Measurements from ENCODE around the gene PRSS36. TPM values are rescaled to one million over a fixed set of nuclear protein-coding genes. Genes with fewer than 3 reads are reported as not detected.
A peak's percentile ranks its signal among the peaks of the same experiment; 100 is the strongest.

Gene PRSS36
- total RNA-seq, 2 donors from 2014 or later: 4.3 to 4.7 TPM

DNA sequence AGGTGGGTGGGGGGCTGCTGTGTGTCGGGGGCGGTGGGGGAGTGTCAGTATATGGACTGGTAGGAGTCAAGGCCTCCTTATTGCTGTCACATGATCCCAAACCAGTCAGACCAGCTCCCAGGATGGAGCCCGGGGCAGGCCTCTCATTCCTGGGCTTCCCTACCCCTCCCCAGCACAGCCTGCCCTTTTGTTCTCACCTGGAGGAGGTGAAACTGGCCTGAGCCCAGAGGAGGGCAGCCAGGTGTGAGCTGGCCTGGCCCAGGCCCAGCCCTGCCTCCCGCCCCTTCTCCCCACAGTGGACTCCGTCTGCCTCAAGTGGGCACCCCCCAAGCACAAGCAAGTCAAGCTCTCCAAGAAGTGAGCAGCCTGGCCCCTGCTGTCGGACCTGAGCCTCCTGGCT lies 19.0 kb downstream of the PRSS36 start:
- WGBS: 50% methylated on average over 6 of the region's 6 CpGs
- Histone ChIP-seq H3K4me1 (replicated peaks) (peaks cover 35% of the 10 kb centered on the region), H3K4me3 (no peak overlapping the region), H3K27ac (peak overlapping the region; percentile 92 to 94), H3K27me3 (replicated peaks; ENCODE audit: insufficient read depth) (no peaks in the 10 kb centered on the region), H3K9me3 (no peaks in the 10 kb centered on the region), H3K36me3 (peaks cover 0 to 4% of the 10 kb centered on the region in 2 donors)
- TF ChIP-seq, protein P1, sequence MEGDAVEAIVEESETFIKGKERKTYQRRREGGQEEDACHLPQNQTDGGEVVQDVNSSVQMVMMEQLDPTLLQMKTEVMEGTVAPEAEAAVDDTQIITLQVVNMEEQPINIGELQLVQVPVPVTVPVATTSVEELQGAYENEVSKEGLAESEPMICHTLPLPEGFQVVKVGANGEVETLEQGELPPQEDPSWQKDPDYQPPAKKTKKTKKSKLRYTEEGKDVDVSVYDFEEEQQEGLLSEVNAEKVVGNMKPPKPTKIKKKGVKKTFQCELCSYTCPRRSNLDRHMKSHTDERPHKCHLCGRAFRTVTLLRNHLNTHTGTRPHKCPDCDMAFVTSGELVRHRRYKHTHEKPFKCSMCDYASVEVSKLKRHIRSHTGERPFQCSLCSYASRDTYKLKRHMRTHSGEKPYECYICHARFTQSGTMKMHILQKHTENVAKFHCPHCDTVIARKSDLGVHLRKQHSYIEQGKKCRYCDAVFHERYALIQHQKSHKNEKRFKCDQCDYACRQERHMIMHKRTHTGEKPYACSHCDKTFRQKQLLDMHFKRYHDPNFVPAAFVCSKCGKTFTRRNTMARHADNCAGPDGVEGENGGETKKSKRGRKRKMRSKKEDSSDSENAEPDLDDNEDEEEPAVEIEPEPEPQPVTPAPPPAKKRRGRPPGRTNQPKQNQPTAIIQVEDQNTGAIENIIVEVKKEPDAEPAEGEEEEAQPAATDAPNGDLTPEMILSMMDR (IDR thresholded peaks at IDR 0.05): no peak
- TF ChIP-seq POLR2A (IDR thresholded peaks at IDR 0.05): no peak
- peak; percentile 82 for TF ChIP-seq POLR2AphosphoS5 (IDR thresholded peaks at IDR 0.05)
- intact Hi-C loops (cut with DNase I): no loop called here
- DNase-seq (ENCODE audit: low spot score): peak; percentile 91

DNA sequence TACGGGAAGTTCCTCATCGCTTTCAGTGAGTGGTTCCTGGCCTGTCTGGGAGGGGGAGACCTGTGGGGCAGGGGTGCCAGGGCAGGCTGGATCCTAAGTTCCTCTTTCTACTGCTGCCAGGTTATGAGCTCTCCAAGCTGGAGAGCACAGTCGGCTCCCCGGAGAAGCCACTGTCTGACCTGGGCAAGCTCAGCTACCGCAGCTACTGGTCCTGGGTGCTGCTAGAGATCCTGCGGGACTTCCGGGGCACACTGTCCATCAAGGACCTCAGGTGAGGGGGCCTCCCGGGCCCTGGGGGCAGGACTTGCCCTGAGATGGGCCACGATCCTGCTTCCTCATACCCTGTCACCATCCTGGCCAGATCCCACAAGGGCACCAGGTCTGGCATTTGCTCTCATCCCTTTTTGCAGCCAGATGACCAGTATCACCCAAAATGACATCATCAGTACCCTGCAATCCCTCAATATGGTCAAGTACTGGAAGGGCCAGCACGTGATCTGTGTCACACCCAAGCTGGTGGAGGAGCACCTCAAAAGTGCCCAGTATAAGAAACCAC lies 19.5 kb downstream of the PRSS36 start:
- WGBS: 53% methylated on average over 9 of the region's 10 CpGs

GRCh38 chr16:31129568-31130335 lies 20.1 kb downstream of the PRSS36 start:
- TF ChIP-seq, protein P1 (IDR thresholded peaks at IDR 0.05): no peak
- TF ChIP-seq POLR2AphosphoS5 (IDR thresholded peaks at IDR 0.05) (peak; percentile 18), POLR2A (IDR thresholded peaks at IDR 0.05) (peak; percentile 20)
- peak; percentile 32 for DNase-seq (ENCODE audit: low spot score)
- no peaks in the 10 kb centered on the region for H3K9me3 ChIP-seq
- no peak overlapping the region for H3K4me3 ChIP-seq
- H3K27ac ChIP-seq: peak overlapping the region; percentile 92 to 94
- intact Hi-C loops (cut with DNase I): no loop called here
- peaks cover 0 to 4% of the 10 kb centered on the region in 2 donors for H3K36me3 ChIP-seq
- H3K4me1 ChIP-seq (replicated peaks): peaks cover 32% of the 10 kb centered on the region
- H3K27me3 ChIP-seq (replicated peaks; ENCODE audit: insufficient read depth): no peaks in the 10 kb centered on the region
- 34% methylated on average over 28 of the region's 29 CpGs for WGBS

More for the DNA sequence above, 19.5 kb downstream of the PRSS36 start:
- intact Hi-C loops (cut with DNase I): no loop called here
- H3K9me3 ChIP-seq: no peaks in the 10 kb centered on the region
- H3K27ac ChIP-seq: peak overlapping the region; percentile 92 to 94
- TF ChIP-seq POLR2A (IDR thresholded peaks at IDR 0.05): no peak
- peaks cover 0 to 4% of the 10 kb centered on the region in 2 donors for H3K36me3 ChIP-seq
- no peak for DNase-seq (ENCODE audit: low spot score)
- peaks cover 32% of the 10 kb centered on the region for H3K4me1 ChIP-seq (replicated peaks)
- H3K27me3 ChIP-seq (replicated peaks; ENCODE audit: insufficient read depth): no peaks in the 10 kb centered on the region
- H3K4me3 ChIP-seq: no peak overlapping the region

DNA sequence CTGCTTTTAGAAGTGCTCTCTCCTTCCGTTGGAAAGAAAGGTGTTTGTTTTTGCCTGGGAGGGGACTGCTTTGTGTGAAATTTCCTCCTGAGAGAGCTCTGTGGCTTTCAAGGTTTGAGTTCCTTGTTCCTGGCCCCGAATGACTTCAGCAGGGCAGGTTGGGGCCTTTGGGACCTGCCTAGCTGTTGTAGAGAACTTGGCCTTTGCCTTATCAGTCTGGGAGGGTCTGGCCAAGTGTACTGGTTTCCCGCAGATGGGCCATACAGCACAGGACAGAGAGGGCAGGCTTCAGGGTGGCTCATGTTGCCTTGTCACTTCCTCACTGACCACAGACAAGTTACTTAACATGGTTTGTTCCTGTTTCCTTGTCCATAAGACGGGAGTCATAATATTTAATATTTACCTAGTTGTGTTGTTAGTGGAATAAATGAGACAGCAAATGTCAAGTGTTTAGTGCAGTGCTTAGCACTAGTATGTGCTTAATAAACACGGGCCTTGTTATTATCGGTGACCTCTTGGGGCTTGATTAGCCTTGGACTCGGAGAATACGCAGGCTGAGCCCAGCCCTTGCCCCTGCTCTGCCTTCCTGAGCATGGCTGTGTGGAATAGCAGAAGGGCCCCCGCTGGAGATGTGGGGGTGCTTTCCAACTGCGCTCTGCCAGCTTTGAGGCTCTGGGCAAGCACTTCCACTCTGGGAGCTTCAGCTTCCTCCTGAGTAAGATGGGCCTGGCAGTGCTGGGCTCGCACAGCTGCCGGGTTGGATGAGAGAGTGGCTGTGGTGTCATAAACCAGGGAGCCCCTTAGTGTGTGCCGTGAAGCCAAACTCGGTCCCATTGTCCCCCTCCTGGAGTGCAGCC lies 20.9 kb downstream of the PRSS36 start:
- Histone ChIP-seq H3K27me3 (replicated peaks; ENCODE audit: insufficient read depth) (no peaks in the 10 kb centered on the region), H3K4me1 (replicated peaks) (peaks cover 32% of the 10 kb centered on the region), H3K36me3 (peaks cover 0 to 4% of the 10 kb centered on the region in 2 donors), H3K4me3 (no peak overlapping the region), H3K9me3 (no peaks in the 10 kb centered on the region), H3K27ac (peak overlapping the region; percentile 92 to 94)
- peak; percentile 71 for TF ChIP-seq POLR2AphosphoS5 (IDR thresholded peaks at IDR 0.05)
- TF ChIP-seq POLR2A (IDR thresholded peaks at IDR 0.05): peak; percentile 21
- TF ChIP-seq, protein P1 (IDR thresholded peaks at IDR 0.05): no peak
- DNase-seq (ENCODE audit: low spot score): no peak
- intact Hi-C loops (cut with DNase I): no loop called here
- WGBS: 43% methylated on average over 13 of the region's 14 CpGs

- TF ChIP-seq, protein P1 (IDR thresholded peaks at IDR 0.05): no peak
- no peak for TF ChIP-seq POLR2AphosphoS5 (IDR thresholded peaks at IDR 0.05)
- no peak for TF ChIP-seq POLR2A (IDR thresholded peaks at IDR 0.05)
- DNase-seq (ENCODE audit: low spot score): no peak
- H3K4me1 ChIP-seq (replicated peaks): peaks cover 30% of the 10 kb centered on the region
- intact Hi-C loops (cut with DNase I): no loop called here
- H3K36me3 ChIP-seq: peaks cover 3 to 4% of the 10 kb centered on the region in 2 donors
- WGBS: 91% methylated on average over 13 of the region's 13 CpGs
- H3K9me3 ChIP-seq: no peaks in the 10 kb centered on the region
- no peaks in the 10 kb centered on the region for H3K27me3 ChIP-seq (replicated peaks; ENCODE audit: insufficient read depth)
- peak overlapping the region; percentile 92 to 94 for H3K27ac ChIP-seq
- H3K4me3 ChIP-seq: no peak overlapping the region
These were observed 22.7 kb downstream of the PRSS36 start for GRCh38 chr16:31127182-31127581.

All from prostate gland (tissue), 2 donors.